Brain microvascular endothelial cell (primary cell): ENCODE results near the gene PAM.
"Not testable (repeated sequence)": the region's sequence is repeated elsewhere in the genome, so short reads cannot be mapped to it uniquely, and the experiment has no call there.

Experiments
- DNase-seq: peaks from one replicate; pipeline ENCODE4 v3.0.0-alpha.2; 2020
- H3K27ac ChIP-seq: fragments of 250-450 bp; sonication (Bioruptor Pico); 2 replicates; pipeline ENCODE4 v1.5.1; 2020; ENCODE audit warnings: mild to moderate bottlenecking, moderate library complexity
- H3K27me3 ChIP-seq: fragments of 250-450 bp; sonication (Bioruptor Pico); replicated peaks from 2 replicates; pipeline ENCODE4 v1.5.1; 2020; ENCODE audit warnings: mild to moderate bottlenecking
- H3K36me3 ChIP-seq: fragments of 250-450 bp; sonication (Bioruptor Pico); replicated peaks from 2 replicates; pipeline ENCODE4 v1.5.1; 2020; ENCODE audit warnings: mild to moderate bottlenecking
- H3K4me3 ChIP-seq: 2 replicates; pipeline ENCODE4 v1.5.1; 2011; ENCODE audit warnings: low read depth, mild to moderate bottlenecking, control low read depth, low read length, moderate library complexity
- in situ Hi-C: cut with HindIII; loops from 2 replicates; pipeline ENCODE4 v1.10.0; 2017; ENCODE audit warnings: low sequenced_read_pairs, low pct_ligation_motif_present
- TF ChIP-seq, protein P1 (sequence below): IDR thresholded peaks from 2 replicates; pipeline ENCODE4 v1.5.1; 2011; ENCODE audit warnings: low read depth, mild to moderate bottlenecking, moderate library complexity, low read length, control low read depth, inconsistent platforms; ENCODE audit errors: missing control alignments

Gene PAM

DNA sequence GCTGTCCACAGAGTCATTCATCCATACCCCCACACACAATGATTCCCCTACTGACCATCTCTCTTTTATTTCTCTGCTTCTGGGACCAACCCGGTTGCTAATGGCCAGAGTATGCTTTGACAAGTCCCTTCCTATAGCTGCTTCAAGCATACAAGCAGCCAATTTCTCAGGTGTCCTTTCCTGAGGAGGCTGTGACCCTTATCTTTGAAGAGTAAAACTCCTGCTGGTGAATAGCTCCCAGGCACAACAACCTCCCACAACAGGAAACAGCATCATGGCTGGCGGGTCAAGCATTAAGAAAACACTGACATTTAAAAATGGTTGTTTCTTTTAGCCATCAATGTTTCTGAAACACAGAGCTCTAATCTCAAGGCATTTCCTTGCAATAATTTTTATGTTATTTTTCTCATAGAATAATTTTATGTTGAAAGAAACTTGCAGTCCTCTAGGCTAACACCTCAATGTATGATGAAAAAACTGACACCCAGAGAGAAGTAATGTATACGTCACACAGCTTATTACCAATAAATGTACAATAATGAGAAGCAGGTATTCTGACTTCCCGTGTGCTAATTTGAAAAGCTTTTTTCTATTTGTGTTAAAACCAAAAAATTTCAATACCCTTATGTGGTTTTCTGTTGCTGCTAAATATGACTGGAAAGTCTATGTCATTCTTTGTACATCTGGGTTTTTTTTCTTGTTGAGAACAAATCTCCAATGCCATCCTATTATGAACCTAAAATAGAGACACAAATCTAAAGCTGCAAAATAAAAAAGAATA lies 7.5 kb upstream of the PAM start:
- no peaks in the 10 kb centered on the region for H3K27me3 ChIP-seq
- TF ChIP-seq, protein P1, sequence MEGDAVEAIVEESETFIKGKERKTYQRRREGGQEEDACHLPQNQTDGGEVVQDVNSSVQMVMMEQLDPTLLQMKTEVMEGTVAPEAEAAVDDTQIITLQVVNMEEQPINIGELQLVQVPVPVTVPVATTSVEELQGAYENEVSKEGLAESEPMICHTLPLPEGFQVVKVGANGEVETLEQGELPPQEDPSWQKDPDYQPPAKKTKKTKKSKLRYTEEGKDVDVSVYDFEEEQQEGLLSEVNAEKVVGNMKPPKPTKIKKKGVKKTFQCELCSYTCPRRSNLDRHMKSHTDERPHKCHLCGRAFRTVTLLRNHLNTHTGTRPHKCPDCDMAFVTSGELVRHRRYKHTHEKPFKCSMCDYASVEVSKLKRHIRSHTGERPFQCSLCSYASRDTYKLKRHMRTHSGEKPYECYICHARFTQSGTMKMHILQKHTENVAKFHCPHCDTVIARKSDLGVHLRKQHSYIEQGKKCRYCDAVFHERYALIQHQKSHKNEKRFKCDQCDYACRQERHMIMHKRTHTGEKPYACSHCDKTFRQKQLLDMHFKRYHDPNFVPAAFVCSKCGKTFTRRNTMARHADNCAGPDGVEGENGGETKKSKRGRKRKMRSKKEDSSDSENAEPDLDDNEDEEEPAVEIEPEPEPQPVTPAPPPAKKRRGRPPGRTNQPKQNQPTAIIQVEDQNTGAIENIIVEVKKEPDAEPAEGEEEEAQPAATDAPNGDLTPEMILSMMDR = no peak
- no peak for DNase-seq
- H3K4me3 ChIP-seq = no peak overlapping the region
- no peaks in the 10 kb centered on the region for H3K36me3 ChIP-seq
- no peak overlapping the region for H3K27ac ChIP-seq
- in situ Hi-C loops = no loop called here

DNA sequence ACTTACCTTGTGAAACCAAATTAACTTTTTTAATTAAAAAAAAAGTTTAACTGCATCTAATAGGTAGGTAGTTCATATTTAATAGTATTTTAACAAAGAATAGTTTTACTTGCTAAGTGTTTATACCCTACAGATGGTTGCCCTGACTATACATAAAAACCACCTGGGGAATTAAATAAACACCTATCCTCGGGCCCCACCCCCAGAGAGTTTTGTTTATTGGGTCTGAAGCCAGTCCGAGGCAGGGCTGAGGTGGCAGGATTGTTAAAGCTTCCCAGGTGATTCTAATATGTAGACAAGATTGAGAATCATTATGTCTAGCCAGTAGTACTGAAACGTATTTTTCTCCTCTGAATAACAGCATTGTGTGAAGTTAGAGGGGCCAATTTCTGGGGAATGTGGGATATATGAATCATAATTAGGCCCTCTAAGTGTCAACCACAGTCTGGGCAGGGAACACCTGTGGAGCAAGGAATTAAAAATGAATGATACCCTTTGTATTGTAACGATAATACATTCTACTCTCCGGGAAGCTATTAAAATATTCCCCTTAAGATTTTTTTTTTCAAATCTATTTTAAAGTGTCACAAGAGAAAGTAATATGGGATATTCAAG lies 5.6 kb upstream of the PAM start:
- in situ Hi-C loops = no loop called here
- H3K27ac ChIP-seq = no peak overlapping the region
- DNase-seq = no peak
- no peak overlapping the region for H3K4me3 ChIP-seq
- TF ChIP-seq, protein P1 = no peak
- H3K36me3 ChIP-seq = no peaks in the 10 kb centered on the region
- H3K27me3 ChIP-seq = no peaks in the 10 kb centered on the region

DNA sequence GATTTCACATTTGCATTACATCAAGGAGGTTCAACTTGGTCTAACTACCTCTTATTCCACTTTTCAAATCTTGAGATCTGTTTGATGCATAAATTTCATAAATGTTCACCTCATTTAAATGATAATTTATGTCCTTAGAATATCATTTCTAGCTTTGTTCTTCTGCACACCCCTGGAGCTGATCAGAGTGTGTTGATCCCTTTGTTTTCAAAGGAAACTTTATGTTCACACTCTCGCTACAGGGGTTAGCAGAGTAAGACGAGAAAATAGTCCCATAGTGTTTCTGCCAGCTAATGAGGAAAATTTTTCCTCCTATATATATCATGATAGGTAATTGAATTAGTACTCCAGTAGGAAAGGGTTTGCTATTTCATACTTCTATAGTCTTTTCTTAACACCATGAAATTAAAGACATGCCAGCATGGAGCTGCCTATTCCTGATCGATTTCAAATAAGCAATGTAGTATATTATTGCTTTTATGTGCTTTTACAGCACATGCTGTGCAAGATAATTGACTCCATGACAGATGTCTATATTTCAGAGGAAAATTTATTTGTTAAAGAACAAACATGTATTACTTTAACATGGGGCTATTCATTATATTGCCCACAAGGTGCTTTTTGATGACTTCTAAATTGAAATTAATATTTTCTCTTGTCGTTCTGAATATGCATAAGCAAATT lies 4.8 kb upstream of the PAM start:
- no peaks in the 10 kb centered on the region for H3K27me3 ChIP-seq
- no peaks in the 10 kb centered on the region for H3K36me3 ChIP-seq
- DNase-seq = no peak
- H3K27ac ChIP-seq = no peak overlapping the region
- in situ Hi-C loops = no loop called here
- TF ChIP-seq, protein P1 = no peak
- H3K4me3 ChIP-seq = no peak overlapping the region

DNA sequence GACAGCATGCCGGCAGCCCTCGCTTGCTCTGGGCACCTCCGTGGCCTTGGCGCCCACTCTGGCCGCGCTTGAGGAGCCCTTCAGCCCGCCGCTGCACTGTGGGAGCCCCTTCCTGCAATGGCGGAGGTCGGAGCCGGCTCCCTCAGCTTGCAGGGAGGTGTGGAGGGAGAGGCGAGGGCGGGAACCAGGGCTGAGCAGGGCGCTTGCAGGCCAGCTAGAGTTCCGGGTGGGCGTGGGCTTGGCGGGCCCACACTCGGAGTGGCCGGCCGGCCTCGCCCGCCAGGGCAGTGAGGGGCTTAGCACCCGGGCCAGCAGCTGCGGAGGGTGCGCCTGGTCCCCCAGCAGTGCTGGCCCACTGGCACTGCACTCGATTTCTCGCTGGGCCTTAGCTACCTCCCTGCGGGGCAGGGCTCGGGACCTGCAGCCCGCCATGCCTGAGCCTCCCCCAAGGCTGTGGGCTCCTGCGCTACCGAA lies 3.2 kb upstream of the PAM start:
- H3K27ac ChIP-seq, H3K36me3 ChIP-seq, H3K4me3 ChIP-seq, DNase-seq, in situ Hi-C loops, H3K27me3 ChIP-seq: not testable (repeated sequence)

DNA sequence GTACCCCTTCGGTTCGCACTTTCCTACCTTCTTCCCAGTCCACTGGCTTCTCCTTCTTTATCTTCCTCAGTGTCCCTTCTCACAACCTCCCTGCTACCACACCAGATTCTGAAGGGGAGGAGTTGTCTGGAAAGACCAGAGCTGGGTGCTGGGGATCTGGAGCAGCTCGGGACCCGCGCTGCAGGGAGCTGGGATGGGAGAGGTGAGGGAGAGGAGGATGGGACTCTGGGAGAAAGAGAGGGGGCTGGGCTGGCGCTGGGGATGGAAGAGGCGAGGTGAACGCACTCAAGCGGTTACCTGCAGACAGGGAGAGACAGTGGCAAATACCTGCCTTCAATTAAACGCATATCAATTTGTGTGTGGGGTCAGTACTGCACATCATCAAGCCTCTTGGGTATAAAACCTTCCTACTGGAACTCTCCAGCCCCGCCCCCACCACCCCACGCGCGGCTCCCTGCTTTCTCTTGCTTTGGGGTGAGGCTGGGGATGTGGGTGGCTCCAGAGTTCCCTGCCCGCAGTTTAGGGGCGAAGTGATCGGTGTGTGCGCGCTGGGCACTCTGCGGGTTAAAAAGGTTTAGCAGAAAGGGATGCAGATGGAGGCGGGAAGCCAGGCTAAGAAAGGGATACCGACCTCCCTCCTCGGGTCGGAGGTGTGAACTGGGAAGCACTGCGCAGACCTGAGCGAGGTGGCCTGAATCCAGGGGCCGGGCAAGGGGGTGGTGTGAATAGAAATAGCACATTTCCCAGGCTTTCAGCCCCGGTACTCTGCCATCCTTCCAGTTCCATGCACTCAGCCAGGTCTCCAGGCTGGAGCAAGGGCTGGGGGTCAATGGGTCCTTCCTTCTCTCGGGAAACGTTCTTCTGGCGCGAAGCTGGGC lies 977 bp upstream of the PAM start:
- H3K27ac ChIP-seq = no peak overlapping the region
- in situ Hi-C loops = no loop called here
- DNase-seq = no peak

More for the DNA sequence above, 977 bp upstream of the PAM start:
- no peaks in the 10 kb centered on the region for H3K36me3 ChIP-seq
- H3K27me3 ChIP-seq = no peaks in the 10 kb centered on the region
- TF ChIP-seq, protein P1 = no peak
- peak overlapping the region; percentile 85 for H3K4me3 ChIP-seq
